Astrocyte (in vitro differentiated cells and primary cell): ENCODE data around the gene CDH20. TPM values are rescaled to one million over a fixed set of nuclear protein-coding genes. Genes with fewer than 3 reads are reported as not detected.
"Not testable (repeated sequence)": the region's sequence is repeated elsewhere in the genome, so short reads cannot be mapped to it uniquely, and the experiment has no call there.

Experiments used
- DNase-seq: peaks from one replicate; pipeline ENCODE4 v3.0.0-alpha.2; 2010; ENCODE audit warnings: low read depth
- FAIRE-seq: peaks from 2 replicates; lab custom pipeline; 2011; peaks lifted over from hg19 to GRCh38; lab: Jason Lieb, UNC
- H2AFZ ChIP-seq: 2 replicates; pipeline ENCODE4 v1.6.0; 2012; ENCODE audit warnings: low read depth, low read length, inconsistent platforms
- H3K27ac ChIP-seq: 2 replicates; pipeline ENCODE4 v1.5.1; 2011; ENCODE audit warnings: low read depth, low read length, inconsistent platforms
- H3K27me3 ChIP-seq: 2 replicates; pipeline ENCODE4 v1.6.0; 2011; ENCODE audit warnings: low read length, inconsistent platforms; ENCODE audit not compliant: insufficient read depth
- H3K36me3 ChIP-seq: 2 replicates; pipeline ENCODE4 v1.5.1; 2011; ENCODE audit warnings: low read length, inconsistent platforms; ENCODE audit not compliant: insufficient read depth
- H3K4me1 ChIP-seq: 2 replicates; pipeline ENCODE4 v1.5.1; 2011; ENCODE audit warnings: low read length, inconsistent platforms; ENCODE audit not compliant: insufficient read depth
- H3K4me2 ChIP-seq: 2 replicates; pipeline ENCODE4 v1.6.0; 2012; ENCODE audit warnings: low read length, inconsistent platforms
- H3K4me3 ChIP-seq: 2 replicates; pipeline ENCODE4 v1.5.1; 2011; ENCODE audit warnings: low read depth, mild to moderate bottlenecking, low read length, inconsistent platforms; ENCODE audit not compliant: insufficient read depth
- H3K79me2 ChIP-seq: 2 replicates; pipeline ENCODE4 v1.6.0; 2012; ENCODE audit warnings: mild to moderate bottlenecking, low read length, inconsistent platforms; ENCODE audit not compliant: insufficient read depth
- H3K9ac ChIP-seq: 2 replicates; pipeline ENCODE4 v1.6.0; 2012; ENCODE audit warnings: mild to moderate bottlenecking, low read length, inconsistent platforms
- H3K9me3 ChIP-seq: 2 replicates; pipeline ENCODE4 v1.5.1; 2012; ENCODE audit warnings: low read depth, mild to moderate bottlenecking, low read length, inconsistent platforms; ENCODE audit not compliant: insufficient read depth
- H4K20me1 ChIP-seq: 2 replicates; pipeline ENCODE4 v1.6.0; 2012; ENCODE audit warnings: low read length, inconsistent platforms; ENCODE audit not compliant: insufficient read depth
- H3K27ac Mint-ChIP-seq: one replicate; pipeline ENCODE4 v1.8.0; 2021; ENCODE audit warnings: mild to moderate bottlenecking, mixed read lengths; ENCODE audit not compliant: unreplicated experiment
- H3K27me3 Mint-ChIP-seq: one replicate; pipeline ENCODE4 v1.8.0; 2021; ENCODE audit warnings: low read depth, mixed read lengths; ENCODE audit not compliant: unreplicated experiment
- H3K36me3 Mint-ChIP-seq: one replicate; pipeline ENCODE4 v1.8.0; 2021; ENCODE audit warnings: low read depth, mixed read lengths; ENCODE audit not compliant: unreplicated experiment
- H3K4me1 Mint-ChIP-seq: one replicate; pipeline ENCODE4 v1.8.0; 2021; ENCODE audit warnings: low read depth, mixed read lengths; ENCODE audit not compliant: unreplicated experiment
- H3K4me3 Mint-ChIP-seq: one replicate; pipeline ENCODE4 v1.8.0; 2021; ENCODE audit warnings: mild to moderate bottlenecking, moderate library complexity, mixed read lengths; ENCODE audit not compliant: unreplicated experiment
- H3K9me3 Mint-ChIP-seq: one replicate; pipeline ENCODE4 v1.8.0; 2021; ENCODE audit warnings: mild to moderate bottlenecking, mixed read lengths; ENCODE audit not compliant: unreplicated experiment
- EZH2 ChIP-seq: IDR thresholded peaks from 2 replicates; pipeline ENCODE4 v1.6.1; 2012; ENCODE audit warnings: mild to moderate bottlenecking, low read length, inconsistent platforms; ENCODE audit not compliant: insufficient read depth
- total RNA-seq: library from RNA; stranded (reverse); gene quantifications from 2 replicates; pipeline ENCODE4 v1.2.1, GENCODE V29; 2021
- TF ChIP-seq, protein P1 (sequence below): IDR thresholded peaks from 2 replicates; pipeline ENCODE4 v1.5.1; 2011; ENCODE audit warnings: low read depth, mild to moderate bottlenecking, inconsistent platforms, low read length, moderate library complexity; ENCODE audit not compliant: insufficient read depth

Gene CDH20
- total RNA-seq, 1 donor from 2014 or later, result not detected

- no peaks in the 10 kb centered on the region for H3K27me3 Mint-ChIP-seq
- no peak overlapping the region for H2AFZ ChIP-seq
- no peaks in the 10 kb centered on the region for H3K36me3 Mint-ChIP-seq
- H3K4me2 ChIP-seq, result no peak overlapping the region
- no peaks in the 10 kb centered on the region for H4K20me1 ChIP-seq
- DNase-seq (no peak), FAIRE-seq (no peak)
- H3K27me3 ChIP-seq, result no peaks in the 10 kb centered on the region
- H3K79me2 ChIP-seq, result no peaks in the 10 kb centered on the region
- H3K9me3 ChIP-seq, result no peaks in the 10 kb centered on the region
- no peak overlapping the region for H3K4me3 ChIP-seq
- no peak overlapping the region for H3K9ac ChIP-seq
- no peak overlapping the region for H3K4me3 Mint-ChIP-seq
- H3K4me1 ChIP-seq, result no peaks in the 10 kb centered on the region
- TF ChIP-seq EZH2, result no peak
- TF ChIP-seq, protein P1, sequence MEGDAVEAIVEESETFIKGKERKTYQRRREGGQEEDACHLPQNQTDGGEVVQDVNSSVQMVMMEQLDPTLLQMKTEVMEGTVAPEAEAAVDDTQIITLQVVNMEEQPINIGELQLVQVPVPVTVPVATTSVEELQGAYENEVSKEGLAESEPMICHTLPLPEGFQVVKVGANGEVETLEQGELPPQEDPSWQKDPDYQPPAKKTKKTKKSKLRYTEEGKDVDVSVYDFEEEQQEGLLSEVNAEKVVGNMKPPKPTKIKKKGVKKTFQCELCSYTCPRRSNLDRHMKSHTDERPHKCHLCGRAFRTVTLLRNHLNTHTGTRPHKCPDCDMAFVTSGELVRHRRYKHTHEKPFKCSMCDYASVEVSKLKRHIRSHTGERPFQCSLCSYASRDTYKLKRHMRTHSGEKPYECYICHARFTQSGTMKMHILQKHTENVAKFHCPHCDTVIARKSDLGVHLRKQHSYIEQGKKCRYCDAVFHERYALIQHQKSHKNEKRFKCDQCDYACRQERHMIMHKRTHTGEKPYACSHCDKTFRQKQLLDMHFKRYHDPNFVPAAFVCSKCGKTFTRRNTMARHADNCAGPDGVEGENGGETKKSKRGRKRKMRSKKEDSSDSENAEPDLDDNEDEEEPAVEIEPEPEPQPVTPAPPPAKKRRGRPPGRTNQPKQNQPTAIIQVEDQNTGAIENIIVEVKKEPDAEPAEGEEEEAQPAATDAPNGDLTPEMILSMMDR, result no peak
- H3K27ac ChIP-seq, result no peak overlapping the region
- no peaks in the 10 kb centered on the region for H3K4me1 Mint-ChIP-seq
- no peaks in the 10 kb centered on the region for H3K9me3 Mint-ChIP-seq
- H3K36me3 ChIP-seq, result no peaks in the 10 kb centered on the region
- no peak overlapping the region for H3K27ac Mint-ChIP-seq
Measured at GRCh38 chr18:61368001-61368400, 34.8 kb downstream of the CDH20 start.

GRCh38 chr18:61369671-61370070 lies 36.4 kb downstream of the CDH20 start:
- H3K9me3 ChIP-seq, H3K4me1 ChIP-seq, H3K4me3 Mint-ChIP-seq, H3K27me3 Mint-ChIP-seq, H3K27ac Mint-ChIP-seq, H4K20me1 ChIP-seq, H3K9me3 Mint-ChIP-seq, H3K27me3 ChIP-seq, H3K36me3 Mint-ChIP-seq, H2AFZ ChIP-seq, H3K79me2 ChIP-seq, H3K27ac ChIP-seq, FAIRE-seq, DNase-seq, H3K36me3 ChIP-seq, H3K4me3 ChIP-seq, H3K4me2 ChIP-seq, H3K9ac ChIP-seq, H3K4me1 Mint-ChIP-seq: not testable (repeated sequence)

GRCh38 chr18:61371111-61371510 lies 37.9 kb downstream of the CDH20 start:
- no peak overlapping the region for H2AFZ ChIP-seq
- no peak overlapping the region for H3K9ac ChIP-seq
- TF ChIP-seq, protein P1, result no peak
- TF ChIP-seq EZH2, result no peak
- no peak overlapping the region for H3K4me2 ChIP-seq
- H3K27ac ChIP-seq, result no peak overlapping the region
- DNase-seq (no peak), FAIRE-seq (no peak)
- H3K27me3 ChIP-seq, result no peaks in the 10 kb centered on the region
- Mint-ChIP-seq H3K27ac (no peak overlapping the region), H3K27me3 (no peaks in the 10 kb centered on the region), H3K36me3 (no peaks in the 10 kb centered on the region), H3K4me3 (no peak overlapping the region), H3K9me3 (peaks cover 4% of the 10 kb centered on the region), H3K4me1 (no peaks in the 10 kb centered on the region)
- H3K79me2 ChIP-seq, result no peaks in the 10 kb centered on the region
- H3K9me3 ChIP-seq, result no peaks in the 10 kb centered on the region
- H3K4me3 ChIP-seq, result no peak overlapping the region
- no peaks in the 10 kb centered on the region for H3K36me3 ChIP-seq
- no peaks in the 10 kb centered on the region for H4K20me1 ChIP-seq
- no peaks in the 10 kb centered on the region for H3K4me1 ChIP-seq
